HEK293T (cell line): ENCODE measurements around the gene CDK5R1.
A peak's percentile ranks its signal among the peaks of the same experiment; 100 is the strongest.

Source experiments
- CTCF ChIA-PET: fragments of 350-600 bp; formaldehyde crosslinking; extraction: SDS; loops from one replicate; lab custom pipeline; 2021; ENCODE audit warnings: antibody characterized with exemption, inconsistent platforms; lab: Yijun Ruan, JAX
- POLR2A ChIA-PET: fragments of 350-600 bp; formaldehyde crosslinking; extraction: SDS; loops from one replicate; lab custom pipeline; 2020; ENCODE audit warnings: antibody characterized with exemption, inconsistent platforms; lab: Yijun Ruan, JAX
- DNase-seq: peaks from one replicate; pipeline ENCODE4 v3.0.0; 2012; ENCODE audit warnings: mixed read lengths; ENCODE audit errors: extremely low spot score
- ARNT ChIP-seq: fragments of 450-650 bp; IDR thresholded peaks from 2 replicates; pipeline ENCODE4 v1.6.1; 2017; ENCODE audit warnings: mild to moderate bottlenecking
- BHLHE40 ChIP-seq: fragments of 450-650 bp; IDR thresholded peaks from 2 replicates; pipeline ENCODE4 v1.6.1; 2016; ENCODE audit warnings: mild to moderate bottlenecking, moderate library complexity, borderline replicate concordance
- CTBP1 ChIP-seq: fragments of 450-650 bp; IDR thresholded peaks from 2 replicates; pipeline ENCODE4 v1.6.1; 2016; ENCODE audit warnings: borderline replicate concordance
- ELF4 ChIP-seq: fragments of 450-650 bp; IDR thresholded peaks from 2 replicates; pipeline ENCODE4 v1.6.1; 2017; ENCODE audit warnings: antibody characterized with exemption
- FOXA1 ChIP-seq: fragments of 450-650 bp; IDR thresholded peaks from 2 replicates; pipeline ENCODE4 v1.6.1; 2016; ENCODE audit warnings: mild to moderate bottlenecking
- FOXK2 ChIP-seq: fragments of 450-650 bp; IDR thresholded peaks from 2 replicates; pipeline ENCODE4 v1.6.1; 2016; ENCODE audit warnings: mild to moderate bottlenecking
- FOXM1 ChIP-seq: fragments of 450-650 bp; IDR thresholded peaks from 2 replicates; pipeline ENCODE4 v1.6.1; 2017; ENCODE audit warnings: mild to moderate bottlenecking, borderline replicate concordance
- HDGF ChIP-seq: fragments of 450-650 bp; IDR thresholded peaks from 2 replicates; pipeline ENCODE4 v1.6.1; 2017; ENCODE audit warnings: antibody characterized with exemption, borderline replicate concordance
- L3MBTL2 ChIP-seq: fragments of 450-650 bp; conservative IDR thresholded peaks from 2 replicates; pipeline ENCODE4 v1.6.1; 2016; ENCODE audit warnings: mild to moderate bottlenecking
- LEF1 ChIP-seq: fragments of 450-650 bp; IDR thresholded peaks from 2 replicates; pipeline ENCODE4 v1.6.1; 2017; ENCODE audit warnings: mild to moderate bottlenecking, borderline replicate concordance
- NFRKB ChIP-seq: fragments of 450-650 bp; IDR thresholded peaks from 2 replicates; pipeline ENCODE4 v1.6.1; 2016; ENCODE audit warnings: mild to moderate bottlenecking, moderate library complexity
- PKNOX1 ChIP-seq: fragments of 450-650 bp; IDR thresholded peaks from 2 replicates; pipeline ENCODE4 v1.6.1; 2016
- SP1 ChIP-seq: fragments of 450-650 bp; IDR thresholded peaks from 2 replicates; pipeline ENCODE4 v1.6.1; 2017
- SUZ12 ChIP-seq: fragments of 450-650 bp; IDR thresholded peaks from 2 replicates; pipeline ENCODE4 v1.6.1; 2016; ENCODE audit warnings: mild to moderate bottlenecking
- TARDBP ChIP-seq: fragments of 450-650 bp; IDR thresholded peaks from 2 replicates; pipeline ENCODE4 v1.6.1; 2016
- ZNF384 ChIP-seq: fragments of 450-650 bp; IDR thresholded peaks from 2 replicates; pipeline ENCODE4 v1.6.1; 2016

The CDK5R1 gene

DNA sequence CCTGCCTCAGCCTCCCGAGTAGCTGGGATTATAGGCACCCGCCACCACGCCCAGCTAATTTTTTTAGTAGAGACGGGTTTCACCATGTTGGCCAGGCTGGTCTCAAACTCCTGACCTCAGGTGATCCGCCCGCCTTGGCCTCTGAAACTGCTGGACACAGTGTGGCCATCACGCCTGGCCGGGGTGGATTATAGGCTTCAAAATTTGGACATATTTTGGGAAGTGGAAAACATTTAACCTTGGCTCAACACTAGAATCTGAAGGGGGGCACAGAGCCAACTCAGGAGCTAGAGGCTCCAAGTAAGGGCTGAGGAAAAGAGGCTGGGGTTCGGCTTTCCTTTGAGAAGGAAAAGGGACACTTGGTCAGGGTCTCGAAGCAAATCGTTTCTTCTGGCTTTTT, 2.2 kb upstream of the CDK5R1 start:
- no peak for DNase-seq
- POLR2A ChIA-PET: interaction anchor here (1.3 kb wide), 1 partner anchor 40 kb away, joined by 4 read pairs; the partner anchor contains the start of gene PSMD11
- TF ChIP-seq ELF4 (no peak), FOXA1 (no peak), TARDBP (no peak), FOXK2 (no peak), L3MBTL2 (no peak), ARNT (no peak), LEF1 (no peak), ZNF384 (no peak), CTBP1 (no peak), FOXM1 (no peak), SP1 (no peak), PKNOX1 (no peak), NFRKB (no peak)
- CTCF ChIA-PET: interaction anchor here (1.0 to 1.3 kb wide), 4 partner anchors 27 to 452 kb away, joined by 4 to 6 read pairs (median 6); no protein-coding TSS in a partner anchor

DNA sequence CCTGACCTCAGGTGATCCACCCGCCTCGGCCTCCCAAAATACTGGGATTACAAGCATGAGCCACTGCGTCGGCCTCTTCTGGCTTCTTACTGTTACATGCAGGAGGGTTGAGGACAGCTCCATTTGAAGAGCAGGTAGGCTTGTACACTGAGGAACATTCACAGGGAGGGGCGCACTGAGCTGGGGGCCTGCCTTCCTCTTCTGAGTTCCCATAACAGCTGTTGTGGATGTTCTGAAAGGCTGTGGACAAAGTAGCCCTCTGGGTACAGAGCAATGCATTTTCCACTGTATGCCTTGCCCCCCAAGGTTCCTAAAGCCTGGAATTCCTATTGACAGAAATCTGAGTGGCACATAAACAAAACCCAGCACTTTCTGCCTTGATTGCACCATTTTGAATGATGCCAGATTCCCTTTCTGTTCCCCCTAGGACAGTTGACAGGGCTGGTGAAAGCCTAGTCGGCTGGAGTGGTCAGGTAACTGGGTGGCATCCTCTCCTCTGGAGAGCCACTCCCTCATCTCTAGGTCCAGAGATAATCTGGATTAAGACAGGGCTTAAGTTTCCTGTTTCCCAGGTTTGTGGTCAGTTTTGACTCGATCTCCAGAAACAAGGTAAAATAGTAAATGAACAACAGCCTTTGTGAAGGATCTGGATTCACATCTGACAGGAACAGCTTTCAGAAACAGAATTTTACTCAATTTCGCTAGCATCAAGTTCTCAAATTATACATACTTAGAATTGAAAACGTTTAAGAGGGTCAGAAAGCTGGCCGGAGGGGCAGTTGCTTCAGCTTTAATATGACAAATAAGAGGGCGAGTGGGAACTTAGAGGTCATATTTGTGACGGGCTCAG, 1.3 kb upstream of the CDK5R1 start:
- TF ChIP-seq FOXA1 (no peak), FOXK2 (no peak), HDGF (no peak), NFRKB (no peak), ELF4 (no peak), SUZ12 (no peak), ARNT (no peak), L3MBTL2 (no peak), LEF1 (no peak), TARDBP (no peak), BHLHE40 (no peak), FOXM1 (no peak), SP1 (no peak), PKNOX1 (no peak), ZNF384 (no peak), CTBP1 (no peak)
- ChIA-PET POLR2A (interaction anchor here (1.1 to 1.8 kb wide), 2 partner anchors 13 to 33 kb away, joined by 4 to 5 read pairs; no protein-coding TSS in a partner anchor), CTCF (no interaction called here)
- DNase-seq: no peak

- peak; percentile 81 for DNase-seq
- TF ChIP-seq L3MBTL2: peak; percentile 57; the same call in 1 of the 2 replicates
- no peak for TF ChIP-seq FOXM1
- POLR2A ChIA-PET: interaction anchor here (0.8 to 1.8 kb wide), 10 partner anchors 10 to 390 kb away, joined by 3 to 5 read pairs (median 3); partner anchors contain the start of gene PSMD11
- CTCF ChIA-PET: interaction anchor here (1.0 kb wide), 2 partner anchors 42 to 391 kb away, joined by 3 to 5 read pairs; partner anchors contain the start of genes MYO1D and PSMD11
These were observed 587 bp upstream of the CDK5R1 start for GRCh38 chr17:32486111-32486700.

GRCh38 chr17:32487473-32488176, 832 bp downstream of the CDK5R1 start:
- TF ChIP-seq FOXM1 (no peak), NFRKB (no peak), L3MBTL2 (no peak), LEF1 (no peak)
- DNase-seq: peak; percentile 13
- ChIA-PET CTCF (interaction anchor here (1.0 to 1.6 kb wide), 5 partner anchors 10 to 390 kb away, joined by 3 to 5 read pairs (median 4); partner anchors contain the start of genes MYO1D and PSMD11), POLR2A (interaction anchor here (0.8 to 1.8 kb wide), 7 partner anchors 11 to 43 kb away, joined by 3 to 5 read pairs (median 4); partner anchors contain the start of gene PSMD11)

GRCh38 chr17:32488177-32488542, 1.4 kb downstream of the CDK5R1 start:
- TF ChIP-seq PKNOX1 (no peak), FOXA1 (no peak), L3MBTL2 (no peak), LEF1 (no peak), CTBP1 (no peak), TARDBP (no peak), SUZ12 (no peak), SP1 (no peak), ZNF384 (no peak), ARNT (no peak), BHLHE40 (no peak), NFRKB (no peak), FOXM1 (no peak)
- ChIA-PET CTCF (interaction anchor here (1.3 to 1.6 kb wide), 2 partner anchors 9 to 124 kb away, joined by 3 to 4 read pairs; no protein-coding TSS in a partner anchor), POLR2A (interaction anchor here (1.4 kb wide), 2 partner anchors 32 to 43 kb away, joined by 4 to 5 read pairs; no protein-coding TSS in a partner anchor)
- DNase-seq: no peak
